ENCODE results near the gene IFITM10. TPM values are rescaled to one million over a fixed set of nuclear protein-coding genes. Genes with fewer than 3 reads are reported as not detected.

Gene IFITM10
- total RNA-seq, 1 donor from 2014 or later, result 39.8 TPM

DNA sequence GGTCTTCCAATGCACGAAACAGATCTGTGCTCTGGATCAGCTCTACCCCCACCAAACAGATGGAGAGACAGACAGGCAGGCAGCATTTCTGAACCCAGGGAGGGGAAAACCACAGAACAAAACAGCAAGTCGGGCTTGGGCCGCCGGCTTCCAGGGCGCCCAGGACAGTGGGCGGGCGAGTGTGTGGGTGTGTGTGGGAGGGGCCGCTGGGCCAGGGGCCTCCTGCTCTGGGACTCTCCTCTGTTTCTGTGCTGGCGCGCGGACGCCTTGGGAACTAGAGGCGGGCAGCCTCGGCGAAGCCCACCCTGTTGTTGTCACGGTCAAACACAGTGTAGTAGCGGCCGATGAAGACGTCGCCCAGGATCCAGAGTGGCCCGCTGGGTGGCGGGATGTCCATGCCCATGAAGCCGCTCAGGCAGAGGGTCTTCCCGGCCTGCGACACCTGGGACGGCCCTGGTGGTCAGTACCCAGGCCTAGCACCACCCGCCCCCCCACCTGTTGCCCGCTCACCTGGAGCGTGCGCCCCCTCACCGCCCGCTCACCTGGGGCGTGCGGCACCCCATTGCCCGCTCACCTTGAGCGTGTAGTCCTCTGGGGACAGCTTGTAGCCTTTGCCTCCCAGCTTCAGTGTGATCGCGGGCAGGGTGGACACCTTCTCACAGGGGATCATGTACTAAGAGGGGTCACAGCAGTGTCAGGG, 3.0 kb upstream of the IFITM10 start:
- Mint-ChIP-seq H3K9me3 (ENCODE audit: low read depth) (no peaks in the 10 kb centered on the region), H3K36me3 (ENCODE audit: low read depth) (peaks cover 12% of the 10 kb centered on the region), H3K27ac (ENCODE audit: unreplicated experiment) (peak overlapping the region; percentile 62), H3K27me3 (ENCODE audit: low read depth) (no peaks in the 10 kb centered on the region), H3K4me1 (ENCODE audit: low read depth) (peaks cover 70% of the 10 kb centered on the region), H3K4me3 (ENCODE audit: unreplicated experiment) (no peak overlapping the region)
- TF ChIP-seq, protein P1, sequence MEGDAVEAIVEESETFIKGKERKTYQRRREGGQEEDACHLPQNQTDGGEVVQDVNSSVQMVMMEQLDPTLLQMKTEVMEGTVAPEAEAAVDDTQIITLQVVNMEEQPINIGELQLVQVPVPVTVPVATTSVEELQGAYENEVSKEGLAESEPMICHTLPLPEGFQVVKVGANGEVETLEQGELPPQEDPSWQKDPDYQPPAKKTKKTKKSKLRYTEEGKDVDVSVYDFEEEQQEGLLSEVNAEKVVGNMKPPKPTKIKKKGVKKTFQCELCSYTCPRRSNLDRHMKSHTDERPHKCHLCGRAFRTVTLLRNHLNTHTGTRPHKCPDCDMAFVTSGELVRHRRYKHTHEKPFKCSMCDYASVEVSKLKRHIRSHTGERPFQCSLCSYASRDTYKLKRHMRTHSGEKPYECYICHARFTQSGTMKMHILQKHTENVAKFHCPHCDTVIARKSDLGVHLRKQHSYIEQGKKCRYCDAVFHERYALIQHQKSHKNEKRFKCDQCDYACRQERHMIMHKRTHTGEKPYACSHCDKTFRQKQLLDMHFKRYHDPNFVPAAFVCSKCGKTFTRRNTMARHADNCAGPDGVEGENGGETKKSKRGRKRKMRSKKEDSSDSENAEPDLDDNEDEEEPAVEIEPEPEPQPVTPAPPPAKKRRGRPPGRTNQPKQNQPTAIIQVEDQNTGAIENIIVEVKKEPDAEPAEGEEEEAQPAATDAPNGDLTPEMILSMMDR (IDR thresholded peaks at IDR 0.05), result no peak
- peak; percentile 92 for DNase-seq (ENCODE audit: low spot score)

DNA sequence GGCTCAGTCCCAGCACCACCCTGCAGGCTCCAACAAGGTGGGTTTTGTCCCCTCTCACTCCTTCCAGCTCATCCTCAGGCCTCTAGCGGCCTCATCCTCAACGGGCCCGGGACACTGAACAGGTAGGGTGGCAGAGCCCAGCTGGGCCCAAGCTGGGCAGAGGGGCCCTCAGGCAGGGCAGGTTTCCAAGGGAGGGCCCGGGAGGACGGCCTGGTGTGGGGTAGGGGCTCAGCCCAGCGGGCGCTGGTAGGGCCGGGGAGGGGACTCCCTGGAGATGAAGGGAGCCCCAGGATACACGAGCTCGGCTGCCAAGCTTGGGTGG, 2.5 kb upstream of the IFITM10 start:
- Mint-ChIP-seq H3K27me3 (ENCODE audit: low read depth) (no peaks in the 10 kb centered on the region), H3K4me3 (ENCODE audit: unreplicated experiment) (no peak overlapping the region), H3K36me3 (ENCODE audit: low read depth) (peaks cover 14% of the 10 kb centered on the region), H3K4me1 (ENCODE audit: low read depth) (peaks cover 70% of the 10 kb centered on the region), H3K27ac (ENCODE audit: unreplicated experiment) (peak overlapping the region; percentile 62), H3K9me3 (ENCODE audit: low read depth) (no peaks in the 10 kb centered on the region)
- TF ChIP-seq, protein P1 (IDR thresholded peaks at IDR 0.05), result no peak
- peak; percentile 75 for DNase-seq (ENCODE audit: low spot score)

DNA sequence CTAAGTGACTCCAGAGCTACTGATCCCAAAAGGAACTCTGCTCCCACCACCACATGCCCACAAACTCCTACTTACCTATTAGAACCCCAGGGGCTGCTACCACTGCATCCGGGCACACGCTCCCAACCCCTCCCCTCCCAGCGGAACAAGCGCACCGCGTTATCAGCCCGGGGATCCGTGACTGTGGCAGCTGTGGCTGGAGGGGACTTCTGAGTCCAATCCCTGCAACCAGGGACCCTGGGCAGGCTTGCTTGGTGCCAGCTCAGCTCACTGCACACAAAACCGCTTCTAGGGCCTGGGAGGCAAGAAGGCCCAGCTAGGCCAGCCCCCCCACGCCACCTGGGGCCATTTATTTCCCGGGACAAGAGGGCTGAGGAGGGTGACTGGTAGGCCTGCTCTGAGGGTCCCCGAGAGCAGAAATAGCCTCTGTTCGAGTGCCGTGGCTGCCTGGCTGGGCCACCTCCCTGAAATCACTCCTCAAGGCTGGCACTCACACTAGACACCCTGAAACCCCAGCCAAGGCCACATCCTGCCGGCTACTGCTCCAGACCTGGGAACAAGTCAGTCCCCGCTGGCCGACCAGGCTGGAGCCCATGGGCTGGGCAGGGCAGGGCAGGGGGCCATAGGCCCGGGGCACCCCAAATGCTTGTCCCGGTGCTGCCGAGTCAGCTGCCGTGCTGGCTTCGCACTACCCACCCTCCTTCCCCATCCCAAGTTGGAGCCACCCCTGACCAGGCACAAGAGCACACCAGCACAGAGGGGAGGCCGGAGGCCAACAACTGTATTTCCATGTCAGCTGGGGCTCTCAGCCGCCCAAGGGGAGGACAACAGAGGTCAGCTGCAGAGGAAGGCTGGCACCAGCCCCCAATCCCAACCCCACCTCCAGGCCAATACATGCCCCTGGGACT, 1.9 kb upstream of the IFITM10 start:
- H3K36me3 Mint-ChIP-seq (ENCODE audit: low read depth), result peaks cover 16% of the 10 kb centered on the region
- DNase-seq (ENCODE audit: low spot score), result peak; percentile 88
- H3K4me3 Mint-ChIP-seq (ENCODE audit: unreplicated experiment), result no peak overlapping the region
- TF ChIP-seq, protein P1 (IDR thresholded peaks at IDR 0.05), result no peak
- no peaks in the 10 kb centered on the region for H3K27me3 Mint-ChIP-seq (ENCODE audit: low read depth)
- no peaks in the 10 kb centered on the region for H3K9me3 Mint-ChIP-seq (ENCODE audit: low read depth)
- peaks cover 70% of the 10 kb centered on the region for H3K4me1 Mint-ChIP-seq (ENCODE audit: low read depth)
- peak overlapping the region; percentile 65 for H3K27ac Mint-ChIP-seq (ENCODE audit: unreplicated experiment)

DNA sequence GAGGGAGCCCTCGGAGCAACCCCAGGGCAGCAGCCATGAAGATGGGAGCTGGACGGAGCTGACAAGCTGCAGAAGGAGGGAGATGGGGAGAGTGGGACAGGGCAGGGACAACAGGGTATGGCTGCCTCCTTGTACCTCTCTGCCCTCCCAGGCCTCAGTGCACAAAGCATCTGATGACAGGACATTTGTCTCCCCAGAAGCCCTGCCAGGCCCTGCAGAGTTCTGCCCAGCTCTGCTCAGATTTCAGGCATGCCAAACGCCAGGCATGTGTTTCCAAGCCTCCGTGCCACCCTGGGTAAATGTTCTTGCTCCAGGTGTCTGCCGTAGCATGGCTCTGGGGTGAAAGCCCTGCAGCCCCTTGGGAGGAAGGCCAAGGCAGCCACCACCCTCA, 1.1 kb upstream of the IFITM10 start:
- peaks cover 72% of the 10 kb centered on the region for H3K4me1 Mint-ChIP-seq (ENCODE audit: low read depth)
- H3K36me3 Mint-ChIP-seq (ENCODE audit: low read depth), result peaks cover 19% of the 10 kb centered on the region

More for the DNA sequence above, 1.1 kb upstream of the IFITM10 start:
- TF ChIP-seq, protein P1 (IDR thresholded peaks at IDR 0.05), result no peak
- peak overlapping the region; percentile 65 for H3K27ac Mint-ChIP-seq (ENCODE audit: unreplicated experiment)
- peak; percentile 60 for DNase-seq (ENCODE audit: low spot score)
- H3K9me3 Mint-ChIP-seq (ENCODE audit: low read depth), result no peaks in the 10 kb centered on the region
- no peaks in the 10 kb centered on the region for H3K27me3 Mint-ChIP-seq (ENCODE audit: low read depth)
- H3K4me3 Mint-ChIP-seq (ENCODE audit: unreplicated experiment), result no peak overlapping the region

Data from chondrocyte (in vitro differentiated cells).